Esophagus (tissue), 2 donors: ENCODE measurements around the gene SLC4A1. TPM values are rescaled to one million over a fixed set of nuclear protein-coding genes. Genes with fewer than 3 reads are reported as not detected.
"Not testable (repeated sequence)": the region's sequence is repeated elsewhere in the genome, so short reads cannot be mapped to it uniquely, and the experiment has no call there.

Experiments used
- H3K27ac ChIP-seq, 2 donors: one replicate each; pipeline ENCODE4 v1.5.1; 2013; ENCODE audit warnings: low read depth in 2 of 2, mild to moderate bottlenecking in 2 of 2, inconsistent platforms in 1 of 2, low read length in 1 of 2, moderate library complexity in 1 of 2
- H3K27me3 ChIP-seq, 2 donors: one replicate each; pipeline ENCODE4 v1.6.1; 2013; ENCODE audit warnings: low read length in 2 of 2, control low read depth in 1 of 2, mild to moderate bottlenecking in 1 of 2; ENCODE audit not compliant: insufficient read depth in 2 of 2, control insufficient read depth in 1 of 2
- H3K36me3 ChIP-seq, 2 donors: one replicate each; pipeline ENCODE4 v1.6.1; 2013; ENCODE audit warnings: low read length in 1 of 2; ENCODE audit not compliant: control insufficient read depth in 2 of 2, insufficient read depth in 2 of 2
- H3K4me1 ChIP-seq, 2 donors: one replicate each; pipeline ENCODE4 v1.6.1; 2013; ENCODE audit warnings: low read length in 1 of 2; ENCODE audit not compliant: control insufficient read depth in 2 of 2, insufficient read depth in 2 of 2
- H3K4me3 ChIP-seq, 2 donors: one replicate each; pipeline ENCODE4 v1.5.1; 2013; ENCODE audit warnings: low read length in 2 of 2, mild to moderate bottlenecking in 2 of 2, low read depth in 1 of 2, moderate library complexity in 1 of 2
- H3K9me3 ChIP-seq, 2 donors: one replicate each; pipeline ENCODE4 v1.6.1; 2013; ENCODE audit warnings: mild to moderate bottlenecking in 2 of 2, low read depth in 1 of 2, low read length in 1 of 2, moderate library complexity in 1 of 2; ENCODE audit not compliant: control insufficient read depth in 2 of 2, insufficient read depth in 1 of 2
- WGBS, 2 donors: extraction: QIAGEN DNeasy Blood & Tissue Kit; methylation state at CpG; one replicate each; pipeline ENCODE4 v1.1.7; 2013; 5-methylcytosine and 5-hydroxymethylcytosine counted together
- polyA plus RNA-seq, 2 donors: library from polyadenylated mRNA; stranded (reverse); fragments of 200-250 nt; gene quantifications; one replicate each; pipeline ENCODE4 v1.2.3, GENCODE V29; 2013
- donor health status: healthy with polysubstance abuse.
- donor health status: Bipolar disorder and iron deficiency.

Gene SLC4A1
- polyA plus RNA-seq, 2 donors = not detected

DNA sequence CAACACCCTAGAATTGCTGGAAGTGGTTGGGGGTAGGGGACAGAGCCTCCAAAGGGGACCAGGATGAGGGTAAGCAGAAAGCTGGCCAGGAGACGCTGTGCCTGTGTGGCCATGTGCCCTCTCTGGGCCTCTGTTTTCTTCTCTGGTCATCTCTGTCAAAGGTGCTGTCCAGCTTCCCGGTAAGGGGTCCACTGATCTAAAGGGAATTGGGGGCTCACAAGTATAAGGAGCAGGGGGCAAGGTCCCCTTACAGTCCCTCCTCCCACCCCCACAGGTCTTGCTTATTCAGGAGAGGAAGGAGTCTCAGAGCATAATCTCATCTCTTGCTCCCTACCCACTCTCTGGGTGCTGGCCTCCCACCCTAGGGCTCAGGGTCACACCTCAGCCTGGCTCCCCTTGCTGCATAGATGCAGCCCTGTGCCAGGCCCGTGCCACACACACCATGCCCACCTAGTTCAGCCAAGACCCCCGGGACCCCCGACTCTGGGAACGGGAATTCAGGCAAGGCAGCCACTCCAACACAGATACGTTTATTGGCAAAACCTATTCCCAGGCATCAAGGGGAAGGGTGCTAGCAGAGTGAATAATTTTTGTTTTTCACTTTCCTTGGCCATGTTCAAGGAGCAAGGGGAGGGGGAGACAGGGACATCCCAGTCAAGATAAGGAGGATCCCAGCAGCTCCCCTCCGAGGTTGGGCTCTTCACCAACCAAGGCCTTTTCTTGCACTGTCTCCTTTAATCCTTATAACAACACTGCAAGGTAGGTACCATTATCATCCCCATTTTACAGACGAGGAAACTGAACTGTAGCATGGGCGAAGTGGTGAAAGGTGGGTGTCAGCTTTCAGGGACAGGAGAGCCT is 19.8 kb downstream of the SLC4A1 start:
- WGBS, 2 donors = 83 to 87% methylated on average over 10 of the region's 10 CpGs
- Histone ChIP-seq H3K4me1 (no peaks in the 10 kb centered on the region), H3K27ac (no peak overlapping the region), H3K9me3 (no peaks in the 10 kb centered on the region), H3K27me3 (no peaks in the 10 kb centered on the region), H3K4me3 (no peak overlapping the region), H3K36me3 (no peaks in the 10 kb centered on the region)

DNA sequence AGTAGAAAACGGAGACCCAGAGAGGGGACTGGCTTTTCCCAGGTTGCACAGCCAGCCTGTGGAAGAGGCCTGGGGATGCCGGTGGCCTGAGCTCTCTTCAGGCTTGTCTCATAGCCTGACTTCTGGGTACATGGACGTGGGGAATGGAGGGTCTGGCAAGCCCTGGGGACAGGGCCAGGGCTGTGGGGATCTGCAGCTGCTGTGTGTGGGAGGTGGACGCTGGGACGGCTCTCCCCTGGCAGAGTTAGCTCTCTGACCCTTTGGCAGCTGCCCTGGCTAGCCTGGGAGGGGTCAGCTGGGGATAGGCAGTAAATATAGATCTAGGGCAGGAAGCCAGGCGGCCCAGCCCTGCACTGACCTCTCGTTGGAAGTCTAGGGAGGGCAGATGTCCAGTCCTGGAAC is 20.5 kb downstream of the SLC4A1 start:
- no peaks in the 10 kb centered on the region for H3K27me3 ChIP-seq
- no peak overlapping the region for H3K4me3 ChIP-seq
- no peaks in the 10 kb centered on the region for H3K9me3 ChIP-seq
- 60 to 63% methylated on average over 7 of the region's 7 CpGs for WGBS, 2 donors
- no peak overlapping the region for H3K27ac ChIP-seq
- no peaks in the 10 kb centered on the region for H3K36me3 ChIP-seq
- H3K4me1 ChIP-seq = no peaks in the 10 kb centered on the region

- no peak overlapping the region for H3K4me3 ChIP-seq
- WGBS, 2 donors = 73 to 76% methylated on average over 6 of the region's 6 CpGs
- H3K36me3 ChIP-seq = no peaks in the 10 kb centered on the region
- H3K27ac ChIP-seq = no peak overlapping the region
- H3K27me3 ChIP-seq = no peaks in the 10 kb centered on the region
- H3K9me3 ChIP-seq = no peaks in the 10 kb centered on the region
- H3K4me1 ChIP-seq = no peaks in the 10 kb centered on the region
These were observed 26.8 kb downstream of the SLC4A1 start for GRCh38 chr17:44241106-44241624.

- not testable (repeated sequence) for H3K27me3 ChIP-seq, H3K4me1 ChIP-seq, H3K9me3 ChIP-seq, H3K4me3 ChIP-seq, H3K36me3 ChIP-seq, H3K27ac ChIP-seq
- WGBS, 2 donors = 91% methylated on average over 13 to 28 of the region's 28 CpGs
These were observed 30.0 kb downstream of the SLC4A1 start for GRCh38 chr17:44237886-44238285.

DNA sequence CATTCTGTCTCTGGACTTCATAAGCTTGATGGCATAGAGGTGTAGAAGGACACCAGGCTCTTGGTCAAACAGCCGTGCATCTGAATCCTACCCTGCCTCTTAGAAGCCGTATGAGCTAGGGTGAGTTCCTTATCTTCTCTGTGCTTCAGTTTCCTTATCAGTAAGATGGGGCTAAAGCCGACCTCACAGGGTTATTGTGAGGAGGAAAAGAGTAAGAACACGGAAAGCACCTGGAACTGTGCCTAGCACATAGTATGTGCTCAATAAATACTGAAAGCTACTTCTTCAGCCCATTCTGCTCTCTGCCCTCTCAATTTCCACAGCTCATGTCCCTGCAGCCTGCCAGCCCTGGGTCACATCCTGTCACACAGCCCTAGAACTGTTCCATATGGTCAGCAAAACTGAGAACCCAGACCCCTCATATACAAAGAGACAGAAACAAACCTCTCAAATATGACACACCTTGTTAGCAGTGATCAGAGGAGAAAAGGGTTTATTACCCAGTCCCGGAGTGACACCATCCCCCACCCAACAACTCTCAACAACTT is 31.4 kb downstream of the SLC4A1 start:
- Histone ChIP-seq H3K27me3 (no peaks in the 10 kb centered on the region), H3K36me3 (no peaks in the 10 kb centered on the region), H3K4me3 (no peak overlapping the region), H3K27ac (no peak overlapping the region), H3K9me3 (no peaks in the 10 kb centered on the region), H3K4me1 (no peaks in the 10 kb centered on the region)
- 56 to 67% methylated on average over 5 of the region's 5 CpGs for WGBS, 2 donors

GRCh38 chr17:44235583-44235936 is 32.4 kb downstream of the SLC4A1 start:
- H3K27me3 ChIP-seq = no peaks in the 10 kb centered on the region
- no peak overlapping the region for H3K4me3 ChIP-seq
- H3K9me3 ChIP-seq = no peaks in the 10 kb centered on the region
- 54 to 86% methylated on average over 5 of the region's 5 CpGs for WGBS, 2 donors
- no peaks in the 10 kb centered on the region for H3K36me3 ChIP-seq
- no peak overlapping the region for H3K27ac ChIP-seq
- H3K4me1 ChIP-seq = no peaks in the 10 kb centered on the region

GRCh38 chr17:44233582-44233981 is 34.4 kb downstream of the SLC4A1 start:
- H3K27ac ChIP-seq = no peak overlapping the region
- H3K4me3 ChIP-seq = no peak overlapping the region
- no peaks in the 10 kb centered on the region for H3K27me3 ChIP-seq
- H3K36me3 ChIP-seq = no peaks in the 10 kb centered on the region
- H3K9me3 ChIP-seq = no peaks in the 10 kb centered on the region
- WGBS, 2 donors = 73 to 82% methylated on average over 5 of the region's 5 CpGs
- no peaks in the 10 kb centered on the region for H3K4me1 ChIP-seq

DNA sequence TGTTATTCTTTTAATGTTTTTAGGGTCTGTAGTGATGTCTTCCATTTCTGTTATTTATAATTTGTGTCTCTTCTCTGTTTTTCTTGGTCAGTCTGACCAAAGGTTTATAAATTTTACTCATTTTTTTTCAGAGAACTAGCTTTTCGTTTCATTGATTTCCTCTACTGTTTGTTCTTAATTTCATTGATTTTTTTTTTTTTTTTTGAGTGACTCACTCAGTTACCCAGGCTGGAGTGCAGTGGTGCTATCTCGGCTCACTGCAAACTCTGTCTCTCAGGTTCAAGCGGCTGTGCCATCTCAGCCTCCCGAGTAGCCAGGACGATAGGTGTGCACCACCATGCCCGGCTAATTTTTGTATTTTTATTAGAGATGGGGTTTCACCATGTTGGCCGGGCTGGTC is 35.9 kb downstream of the SLC4A1 start:
- Histone ChIP-seq H3K9me3 (no peaks in the 10 kb centered on the region), H3K36me3 (no peaks in the 10 kb centered on the region), H3K27ac (no peak overlapping the region), H3K4me3 (no peak overlapping the region), H3K4me1 (no peaks in the 10 kb centered on the region), H3K27me3 (no peaks in the 10 kb centered on the region)
- WGBS, 2 donors = 87 to 91% methylated on average over 7 of the region's 7 CpGs

GRCh38 chr17:44230140-44230539 is 37.8 kb downstream of the SLC4A1 start:
- Histone ChIP-seq H3K9me3 (no peaks in the 10 kb centered on the region), H3K36me3 (no peaks in the 10 kb centered on the region), H3K27ac (no peak overlapping the region), H3K4me3 (no peak overlapping the region), H3K27me3 (no peaks in the 10 kb centered on the region), H3K4me1 (no peaks in the 10 kb centered on the region)
- WGBS, 2 donors = 77 to 87% methylated on average over 9 of the region's 9 CpGs

- no peak overlapping the region for H3K4me3 ChIP-seq
- no peak overlapping the region for H3K27ac ChIP-seq
- no peaks in the 10 kb centered on the region for H3K27me3 ChIP-seq
- H3K4me1 ChIP-seq = no peaks in the 10 kb centered on the region
- no peaks in the 10 kb centered on the region for H3K9me3 ChIP-seq
- 88 to 89% methylated on average over 6 of the region's 6 CpGs for WGBS, 2 donors
- H3K36me3 ChIP-seq = no peaks in the 10 kb centered on the region
These were observed 38.8 kb downstream of the SLC4A1 start for GRCh38 chr17:44229090-44229489.
